PFSK-1 (cell line): ENCODE data around the gene LRTM1.

Experiments
- POLR2AphosphoS5 ChIP-seq: IDR thresholded peaks from 2 replicates; pipeline ENCODE4 v1.6.1; 2012; ENCODE audit warnings: low read depth, mild to moderate bottlenecking, control low read depth, low read length, moderate library complexity
- SIN3A ChIP-seq: IDR thresholded peaks from 2 replicates; pipeline ENCODE4 v1.6.1; 2012; ENCODE audit warnings: mild to moderate bottlenecking, low read length, moderate library complexity, borderline replicate concordance; ENCODE audit not compliant: insufficient read depth
- TF ChIP-seq, protein P1 (sequence below), 2 experiments: IDR thresholded peaks; 2 replicates each; pipeline versions ENCODE4 v1.6.1 to v1.8.0; 2011 to 2012; ENCODE audit warnings: low read depth in 2 of 2, low read length in 2 of 2, control low read depth in 1 of 2, inconsistent platforms in 1 of 2, mild to moderate bottlenecking in 1 of 2, moderate library complexity in 1 of 2; ENCODE audit not compliant: insufficient read depth in 1 of 2

DNA sequence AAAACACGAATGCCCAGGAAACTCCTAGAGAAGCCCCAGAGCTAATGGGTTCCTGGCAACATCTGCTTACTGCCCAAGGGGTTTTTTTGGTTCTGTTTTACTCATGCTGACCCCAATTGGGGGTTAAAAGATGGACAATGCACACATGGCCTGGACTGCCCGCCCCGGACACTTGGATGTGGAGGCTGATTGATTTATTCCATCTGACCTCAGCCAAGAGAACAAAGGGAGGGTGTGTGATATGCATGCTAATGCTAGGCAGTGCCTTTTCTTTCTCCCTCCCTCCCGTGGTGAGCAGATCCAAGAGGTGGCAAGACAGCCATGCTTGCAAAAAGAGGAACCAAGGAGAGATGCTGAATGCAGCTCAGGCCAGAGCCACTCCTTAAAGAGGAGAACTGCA, 3.3 kb upstream of the LRTM1 start:
- TF ChIP-seq, protein P1, sequence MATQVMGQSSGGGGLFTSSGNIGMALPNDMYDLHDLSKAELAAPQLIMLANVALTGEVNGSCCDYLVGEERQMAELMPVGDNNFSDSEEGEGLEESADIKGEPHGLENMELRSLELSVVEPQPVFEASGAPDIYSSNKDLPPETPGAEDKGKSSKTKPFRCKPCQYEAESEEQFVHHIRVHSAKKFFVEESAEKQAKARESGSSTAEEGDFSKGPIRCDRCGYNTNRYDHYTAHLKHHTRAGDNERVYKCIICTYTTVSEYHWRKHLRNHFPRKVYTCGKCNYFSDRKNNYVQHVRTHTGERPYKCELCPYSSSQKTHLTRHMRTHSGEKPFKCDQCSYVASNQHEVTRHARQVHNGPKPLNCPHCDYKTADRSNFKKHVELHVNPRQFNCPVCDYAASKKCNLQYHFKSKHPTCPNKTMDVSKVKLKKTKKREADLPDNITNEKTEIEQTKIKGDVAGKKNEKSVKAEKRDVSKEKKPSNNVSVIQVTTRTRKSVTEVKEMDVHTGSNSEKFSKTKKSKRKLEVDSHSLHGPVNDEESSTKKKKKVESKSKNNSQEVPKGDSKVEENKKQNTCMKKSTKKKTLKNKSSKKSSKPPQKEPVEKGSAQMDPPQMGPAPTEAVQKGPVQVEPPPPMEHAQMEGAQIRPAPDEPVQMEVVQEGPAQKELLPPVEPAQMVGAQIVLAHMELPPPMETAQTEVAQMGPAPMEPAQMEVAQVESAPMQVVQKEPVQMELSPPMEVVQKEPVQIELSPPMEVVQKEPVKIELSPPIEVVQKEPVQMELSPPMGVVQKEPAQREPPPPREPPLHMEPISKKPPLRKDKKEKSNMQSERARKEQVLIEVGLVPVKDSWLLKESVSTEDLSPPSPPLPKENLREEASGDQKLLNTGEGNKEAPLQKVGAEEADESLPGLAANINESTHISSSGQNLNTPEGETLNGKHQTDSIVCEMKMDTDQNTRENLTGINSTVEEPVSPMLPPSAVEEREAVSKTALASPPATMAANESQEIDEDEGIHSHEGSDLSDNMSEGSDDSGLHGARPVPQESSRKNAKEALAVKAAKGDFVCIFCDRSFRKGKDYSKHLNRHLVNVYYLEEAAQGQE (IDR thresholded peaks at IDR 0.05; ENCODE audit: insufficient read depth in 1 of 2, low read depth in 2 of 2, low read length in 2 of 2), result no peak
- TF ChIP-seq POLR2AphosphoS5 (no peak), SIN3A (no peak)
